ENCODE measurements around the gene RAI1. TPM values are rescaled to one million over a fixed set of nuclear protein-coding genes. Genes with fewer than 3 reads are reported as not detected.
"Not testable (repeated sequence)": the region's sequence is repeated elsewhere in the genome, so short reads cannot be mapped to it uniquely, and the experiment has no call there.

Gene RAI1
- total RNA-seq, 1 donor from 2014 or later, result 46.2 TPM

DNA sequence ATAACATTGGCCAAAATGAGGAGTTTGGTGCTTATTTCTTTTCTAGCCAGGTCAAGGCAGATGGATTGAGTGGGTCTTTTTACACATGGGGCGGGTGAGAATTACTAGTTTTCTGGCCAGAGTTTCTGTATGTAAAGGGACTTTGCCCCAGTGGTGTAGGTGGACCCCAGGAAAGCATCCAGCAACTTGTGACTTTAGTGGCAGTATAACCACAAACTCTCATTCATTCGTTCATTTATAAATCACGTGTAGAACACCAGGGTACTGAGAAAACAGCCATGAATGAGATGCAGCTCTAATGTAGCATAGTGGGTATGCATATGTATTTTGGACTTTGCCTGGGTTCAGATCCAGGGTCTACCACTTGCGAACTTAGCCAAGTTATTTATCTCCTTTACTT is 8.1 kb downstream of the RAI1 start:
- Mint-ChIP-seq H3K27ac (ENCODE audit: unreplicated experiment) (no peak overlapping the region), H3K4me3 (ENCODE audit: unreplicated experiment) (peak overlapping the region; percentile 39), H3K4me1 (ENCODE audit: unreplicated experiment) (peaks cover 76% of the 10 kb centered on the region), H3K36me3 (ENCODE audit: low read depth, unreplicated experiment) (peaks cover 5% of the 10 kb centered on the region), H3K9me3 (ENCODE audit: unreplicated experiment) (no peaks in the 10 kb centered on the region), H3K27me3 (ENCODE audit: unreplicated experiment) (peaks cover 23% of the 10 kb centered on the region)
- DNase-seq (ENCODE audit: low spot score), result no peak
- TF ChIP-seq, protein P1, sequence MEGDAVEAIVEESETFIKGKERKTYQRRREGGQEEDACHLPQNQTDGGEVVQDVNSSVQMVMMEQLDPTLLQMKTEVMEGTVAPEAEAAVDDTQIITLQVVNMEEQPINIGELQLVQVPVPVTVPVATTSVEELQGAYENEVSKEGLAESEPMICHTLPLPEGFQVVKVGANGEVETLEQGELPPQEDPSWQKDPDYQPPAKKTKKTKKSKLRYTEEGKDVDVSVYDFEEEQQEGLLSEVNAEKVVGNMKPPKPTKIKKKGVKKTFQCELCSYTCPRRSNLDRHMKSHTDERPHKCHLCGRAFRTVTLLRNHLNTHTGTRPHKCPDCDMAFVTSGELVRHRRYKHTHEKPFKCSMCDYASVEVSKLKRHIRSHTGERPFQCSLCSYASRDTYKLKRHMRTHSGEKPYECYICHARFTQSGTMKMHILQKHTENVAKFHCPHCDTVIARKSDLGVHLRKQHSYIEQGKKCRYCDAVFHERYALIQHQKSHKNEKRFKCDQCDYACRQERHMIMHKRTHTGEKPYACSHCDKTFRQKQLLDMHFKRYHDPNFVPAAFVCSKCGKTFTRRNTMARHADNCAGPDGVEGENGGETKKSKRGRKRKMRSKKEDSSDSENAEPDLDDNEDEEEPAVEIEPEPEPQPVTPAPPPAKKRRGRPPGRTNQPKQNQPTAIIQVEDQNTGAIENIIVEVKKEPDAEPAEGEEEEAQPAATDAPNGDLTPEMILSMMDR (IDR thresholded peaks at IDR 0.05; ENCODE audit: unreplicated experiment), result no peak

DNA sequence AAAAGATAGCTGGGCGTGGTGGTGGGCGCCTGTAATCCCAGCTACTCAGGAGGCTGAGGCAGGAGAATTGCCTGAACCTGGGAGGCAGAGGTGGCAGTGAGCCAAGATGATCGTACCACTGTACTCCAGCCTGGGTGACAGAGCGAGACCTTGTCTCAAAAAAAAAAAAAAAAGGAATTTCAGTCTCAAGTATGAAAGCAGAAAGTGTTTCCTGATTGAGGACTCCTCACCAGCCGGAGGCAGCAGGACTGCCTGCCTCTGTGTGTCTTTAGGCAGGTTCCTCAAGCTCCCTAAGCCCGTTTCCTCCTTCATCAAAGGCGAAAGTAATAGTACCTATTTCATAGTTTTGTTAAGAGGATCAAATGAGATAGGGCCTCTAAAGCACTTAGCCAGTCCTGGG is 9.0 kb downstream of the RAI1 start:
- H3K4me3 Mint-ChIP-seq (ENCODE audit: unreplicated experiment); DNase-seq (ENCODE audit: low spot score); H3K36me3 Mint-ChIP-seq (ENCODE audit: low read depth, unreplicated experiment); H3K27ac Mint-ChIP-seq (ENCODE audit: unreplicated experiment); H3K9me3 Mint-ChIP-seq (ENCODE audit: unreplicated experiment): not testable (repeated sequence)
- Mint-ChIP-seq H3K4me1 (ENCODE audit: unreplicated experiment) (peaks cover 68% of the 10 kb centered on the region), H3K27me3 (ENCODE audit: unreplicated experiment) (peaks cover 23% of the 10 kb centered on the region)

DNA sequence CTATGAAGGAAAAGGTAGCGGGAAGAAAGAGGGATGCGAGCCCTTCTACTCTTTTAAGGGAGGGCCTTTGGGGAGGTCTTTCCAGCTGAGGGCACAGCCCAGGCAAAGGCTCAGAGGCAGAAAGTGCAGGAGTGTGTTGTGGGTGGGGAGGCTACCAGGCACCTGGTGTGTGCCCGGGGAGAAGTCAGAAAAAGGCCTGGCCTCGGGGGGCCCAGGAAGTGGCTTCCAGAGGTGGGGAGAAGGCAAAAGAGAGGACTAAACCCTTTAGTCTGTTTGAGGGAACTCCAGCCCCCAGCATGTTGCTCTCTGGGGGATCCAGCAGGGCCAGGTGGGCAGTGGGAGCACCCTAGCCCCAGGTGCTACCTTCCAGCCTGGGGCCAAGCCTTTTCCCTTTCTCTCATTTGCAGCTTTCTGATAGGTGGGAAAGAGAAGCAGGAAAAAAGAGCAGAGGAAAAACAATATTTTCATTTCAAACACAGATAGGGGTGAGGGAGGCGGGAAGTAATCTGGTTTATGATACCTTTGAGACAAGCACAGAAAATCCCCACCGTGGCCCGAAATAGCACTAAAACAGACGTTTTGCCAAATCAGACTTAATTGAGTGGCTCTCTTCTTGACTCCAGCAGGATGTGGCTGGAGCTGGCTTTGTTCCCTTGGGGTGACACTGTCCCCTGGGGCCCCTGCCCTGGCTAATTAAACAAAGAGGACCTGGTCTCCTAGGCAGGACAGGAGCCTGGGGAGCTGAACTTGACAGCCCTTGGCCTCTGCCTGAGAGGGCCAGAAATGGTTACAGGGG is 10.4 kb downstream of the RAI1 start:
- no peak for DNase-seq (ENCODE audit: low spot score)
- TF ChIP-seq, protein P1 (IDR thresholded peaks at IDR 0.05; ENCODE audit: unreplicated experiment), result no peak
- Mint-ChIP-seq H3K27ac (ENCODE audit: unreplicated experiment) (peak overlapping the region; percentile 65), H3K4me3 (ENCODE audit: unreplicated experiment) (peak overlapping the region; percentile 37), H3K4me1 (ENCODE audit: unreplicated experiment) (peaks cover 58% of the 10 kb centered on the region), H3K36me3 (ENCODE audit: low read depth, unreplicated experiment) (no peaks in the 10 kb centered on the region), H3K27me3 (ENCODE audit: unreplicated experiment) (peaks cover 26% of the 10 kb centered on the region), H3K9me3 (ENCODE audit: unreplicated experiment) (no peaks in the 10 kb centered on the region)

DNA sequence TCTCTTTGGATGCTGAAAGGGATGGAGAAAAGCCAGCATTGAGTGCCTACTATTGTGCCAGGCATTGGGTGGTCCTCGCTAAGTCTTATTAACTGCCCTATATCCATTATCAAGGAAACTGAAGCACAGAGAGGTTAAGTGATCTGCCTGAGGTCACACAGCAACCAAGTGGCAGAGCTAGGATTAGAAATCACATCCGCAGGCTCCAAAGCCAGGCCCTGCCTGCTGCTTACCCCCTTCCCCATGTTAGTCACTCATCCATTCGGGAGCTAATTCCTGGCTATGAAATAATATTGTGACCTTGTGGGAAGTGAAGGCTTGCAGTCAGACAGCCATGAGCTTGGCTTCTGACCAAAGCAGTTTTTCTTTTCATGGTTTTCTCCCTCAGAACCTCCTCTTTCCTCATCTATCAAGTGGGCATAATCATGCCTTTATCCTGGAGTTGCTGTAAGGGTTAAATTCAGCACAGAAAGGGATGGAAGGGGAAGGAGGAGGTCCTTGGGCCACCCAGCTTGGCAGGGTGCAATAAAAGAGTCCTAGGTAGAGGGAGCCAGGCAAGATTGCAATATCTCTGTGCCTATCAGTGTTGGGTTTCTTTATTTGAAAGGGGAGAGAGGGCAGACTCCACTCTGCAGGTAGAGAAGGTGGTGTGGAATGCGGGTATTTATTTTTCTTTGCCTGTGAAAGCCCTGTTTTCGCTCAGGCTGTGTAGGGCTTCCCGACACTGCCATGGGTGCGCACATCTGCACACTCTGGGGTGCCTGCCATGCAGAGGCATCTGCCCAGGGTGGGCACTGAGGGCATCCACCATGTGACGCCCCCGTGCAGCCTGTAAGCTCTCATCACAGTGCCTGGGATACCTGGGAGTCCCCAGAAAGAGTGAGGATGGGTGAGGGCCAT is 11.3 kb downstream of the RAI1 start:
- Mint-ChIP-seq H3K36me3 (ENCODE audit: low read depth, unreplicated experiment) (peaks cover 6% of the 10 kb centered on the region), H3K9me3 (ENCODE audit: unreplicated experiment) (no peaks in the 10 kb centered on the region), H3K27me3 (ENCODE audit: unreplicated experiment) (peaks cover 26% of the 10 kb centered on the region), H3K4me1 (ENCODE audit: unreplicated experiment) (peaks cover 53% of the 10 kb centered on the region), H3K4me3 (ENCODE audit: unreplicated experiment) (peak overlapping the region; percentile 76), H3K27ac (ENCODE audit: unreplicated experiment) (peak overlapping the region; percentile 100)
- TF ChIP-seq, protein P1 (IDR thresholded peaks at IDR 0.05; ENCODE audit: unreplicated experiment), result no peak
- DNase-seq (ENCODE audit: low spot score), result no peak

DNA sequence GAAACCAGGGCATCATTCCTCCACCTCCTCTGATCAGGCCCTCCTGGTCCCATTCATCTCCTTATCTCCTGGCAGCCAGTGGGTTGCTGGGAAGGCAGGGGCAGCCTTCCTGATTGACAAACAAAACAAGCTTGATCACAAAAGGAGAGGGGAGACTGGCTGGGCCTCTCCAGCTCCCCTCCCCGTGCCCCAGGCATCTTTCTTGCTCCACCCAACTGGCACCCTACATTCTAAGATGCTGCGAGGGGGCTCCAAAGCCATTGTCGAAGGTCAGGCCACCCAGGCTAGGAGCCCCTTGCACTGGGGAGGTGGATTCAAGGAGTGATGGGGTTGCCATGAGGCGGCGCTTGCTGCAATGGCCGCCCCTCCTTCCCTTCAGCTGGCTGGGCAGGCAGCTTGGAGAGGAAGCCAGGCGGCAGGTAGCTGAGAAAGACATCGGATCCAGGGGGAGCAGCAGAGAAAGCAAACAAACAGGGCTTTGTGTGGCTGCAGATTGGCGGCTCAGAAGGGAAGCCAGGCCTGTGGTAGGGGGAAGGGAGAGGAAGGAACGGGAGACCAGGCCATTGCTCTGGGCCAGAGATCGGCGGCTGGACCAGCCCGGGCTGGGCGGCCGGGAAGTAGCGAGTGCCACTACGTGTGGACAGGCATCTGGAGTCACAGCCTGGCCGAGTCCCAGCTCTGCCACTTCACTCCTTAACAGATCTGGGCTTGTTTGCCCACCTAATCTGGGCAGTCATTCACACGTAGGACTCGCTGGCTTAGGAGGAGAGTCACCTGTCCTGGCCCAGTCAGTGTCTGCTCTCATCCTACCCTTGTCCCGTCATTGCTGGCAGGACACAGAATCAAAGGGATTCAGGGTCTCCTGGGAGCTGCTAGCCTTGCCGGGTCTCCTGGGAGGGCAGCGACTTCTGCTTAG is 12.3 kb downstream of the RAI1 start:
- Mint-ChIP-seq H3K27ac (ENCODE audit: unreplicated experiment) (peak overlapping the region; percentile 100), H3K36me3 (ENCODE audit: low read depth, unreplicated experiment) (peaks cover 7% of the 10 kb centered on the region), H3K27me3 (ENCODE audit: unreplicated experiment) (peaks cover 25% of the 10 kb centered on the region), H3K4me3 (ENCODE audit: unreplicated experiment) (peak overlapping the region; percentile 87), H3K9me3 (ENCODE audit: unreplicated experiment) (no peaks in the 10 kb centered on the region), H3K4me1 (ENCODE audit: unreplicated experiment) (peaks cover 54% of the 10 kb centered on the region)
- TF ChIP-seq, protein P1 (IDR thresholded peaks at IDR 0.05; ENCODE audit: unreplicated experiment), result no peak
- peak; percentile 62 for DNase-seq (ENCODE audit: low spot score)

Data from endothelial cell (in vitro differentiated cells).